Kasumi-1 (cell line): ENCODE data around the gene MARS1.
A peak's percentile ranks its signal among the peaks of the same experiment; 100 is the strongest.

ENCODE experiments used
- DNase-seq, 2 experiments: peaks; one replicate each; lab custom pipeline; 2025; lab: John Stamatoyannopoulos, UW

The MARS1 gene

DNA sequence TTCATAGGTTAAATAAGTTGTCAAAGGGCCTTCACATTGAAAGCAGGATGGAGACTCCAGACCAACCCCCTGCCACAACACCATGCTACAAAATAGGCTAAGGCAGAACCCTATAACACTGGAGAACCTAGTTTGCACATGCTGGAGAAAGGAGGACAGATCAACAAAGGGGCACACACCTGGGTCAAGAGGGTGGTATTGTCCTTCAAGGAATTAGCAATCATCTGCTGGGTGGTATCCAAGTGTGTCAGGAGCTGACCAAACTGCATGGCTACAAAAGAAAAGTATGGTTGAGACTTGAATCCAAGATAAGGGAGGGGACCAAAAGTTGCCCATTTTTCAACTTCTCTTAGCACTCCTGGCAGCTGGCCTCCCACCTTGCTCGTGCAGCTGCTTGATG, 44.0 kb downstream of the MARS1 start:
- DNase-seq: no peak

DNA sequence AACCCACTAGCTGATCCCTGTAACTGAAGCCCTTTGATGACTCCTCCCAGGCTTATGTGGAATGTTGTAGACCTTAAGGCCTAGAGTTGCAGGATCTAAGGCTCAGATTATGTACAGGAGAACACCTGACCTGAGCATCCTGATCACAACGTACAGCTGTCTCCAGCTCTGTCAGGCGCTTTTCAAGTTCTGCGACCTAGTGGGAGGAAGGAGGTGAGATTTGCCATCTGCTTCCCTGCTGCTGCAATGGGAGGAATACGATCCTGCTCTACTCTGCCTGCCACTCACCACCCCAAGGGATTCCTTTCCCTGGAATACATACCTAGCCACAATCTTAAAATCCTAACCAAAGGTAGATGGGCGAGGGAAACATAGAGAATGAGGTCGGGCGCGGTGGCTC, 45.2 kb downstream of the MARS1 start:
- no peak for DNase-seq

DNA sequence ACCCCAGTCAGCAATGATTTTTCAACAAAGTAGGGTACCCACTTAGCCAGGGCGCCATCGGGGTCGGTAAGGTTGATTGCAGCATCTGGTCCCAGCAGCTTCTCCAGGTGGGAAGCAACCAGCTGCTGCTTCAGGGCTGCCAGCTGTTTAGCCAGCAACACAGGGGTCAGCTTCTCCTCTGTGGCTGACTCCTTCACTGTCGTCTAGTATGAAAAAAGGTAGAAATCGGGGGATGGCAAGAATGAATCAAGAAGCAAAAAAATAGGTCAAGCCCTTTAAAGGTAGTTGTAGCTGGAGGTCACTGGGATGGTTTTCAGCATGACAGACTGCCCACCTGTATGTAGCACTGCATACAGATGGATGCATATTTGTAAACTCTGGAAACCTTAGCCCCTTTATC, 46.4 kb downstream of the MARS1 start:
- no peak for DNase-seq

DNA sequence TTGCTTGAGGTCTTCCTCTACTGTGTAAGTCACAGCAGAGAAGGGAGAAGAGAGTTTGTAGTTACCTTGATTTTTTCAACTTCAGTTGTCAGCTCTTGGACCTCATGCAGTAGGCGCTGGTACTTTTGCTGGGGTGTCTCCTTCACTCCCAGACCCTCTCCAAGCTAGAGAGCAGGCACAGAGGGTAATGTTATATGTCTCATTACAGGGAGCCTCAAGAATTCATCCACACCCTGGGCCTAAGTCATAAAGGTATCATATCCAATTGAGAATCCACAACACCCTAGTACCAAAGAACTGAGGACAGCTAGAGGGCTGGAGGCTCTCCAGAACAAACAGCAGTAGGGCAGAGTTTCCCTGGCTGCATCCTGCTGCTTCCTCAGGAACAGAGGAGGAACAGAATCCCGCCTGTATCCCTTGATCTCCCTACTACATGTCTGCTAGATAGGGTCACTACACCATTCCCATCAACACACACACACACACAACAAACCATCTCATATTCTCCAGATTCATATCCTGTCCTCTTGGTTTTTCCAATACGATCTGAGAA, 47.2 kb downstream of the MARS1 start:
- no peak for DNase-seq

DNA sequence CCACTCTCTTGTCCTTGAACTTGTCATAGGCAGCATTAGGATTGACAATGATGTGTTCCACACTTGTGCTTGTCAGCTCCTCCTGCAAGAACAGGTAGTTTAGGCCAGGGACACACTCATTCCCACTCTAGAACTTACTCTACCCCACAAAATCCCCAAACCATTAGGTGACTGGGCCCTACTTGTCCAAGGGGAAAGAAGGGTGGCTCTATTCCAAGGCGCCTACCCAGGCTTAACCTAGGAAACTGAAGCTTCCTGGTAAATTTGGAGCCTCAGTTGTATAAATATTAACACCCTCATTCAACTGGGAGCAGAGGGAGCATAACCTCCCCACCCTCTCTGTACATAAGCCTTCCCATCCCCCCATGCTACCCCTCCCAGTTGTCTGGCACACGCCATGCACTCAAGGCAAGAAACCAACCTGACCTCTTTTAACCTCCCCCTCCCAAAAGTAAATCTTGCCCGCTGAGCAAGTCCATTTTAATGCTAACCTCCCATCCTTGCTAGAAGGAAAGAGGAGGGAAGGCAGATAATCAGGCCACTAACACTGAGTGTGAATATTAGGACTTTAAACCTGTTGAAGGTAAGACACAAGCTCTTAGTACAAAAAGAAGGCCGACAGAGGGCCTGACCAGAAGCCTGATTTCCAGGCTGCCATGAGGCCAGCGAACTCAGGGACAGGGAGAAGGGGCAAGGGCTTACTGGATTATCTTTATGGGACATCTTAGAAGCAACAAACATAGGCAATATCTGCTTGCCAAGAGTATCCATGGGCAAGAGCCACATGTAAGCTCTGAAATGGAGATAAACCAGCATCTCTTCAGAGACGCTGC, 48.1 kb downstream of the MARS1 start:
- no peak for DNase-seq

DNA sequence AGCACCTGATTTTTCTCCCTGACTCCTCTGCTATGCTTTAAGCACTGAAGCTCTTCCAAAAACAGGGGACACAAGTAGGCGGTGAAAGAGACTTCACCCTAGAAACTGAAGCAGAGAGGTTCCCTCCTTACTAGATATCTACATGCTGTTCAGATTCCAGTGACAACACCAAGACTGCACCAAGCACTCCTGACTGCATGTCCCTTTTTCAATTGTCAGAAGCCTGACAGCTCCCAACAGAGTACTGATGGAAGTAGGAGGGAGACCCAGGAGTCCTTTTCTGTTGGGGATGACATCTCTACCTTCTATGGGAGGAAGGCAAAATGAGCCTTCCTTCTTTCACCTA, 48.7 kb downstream of the MARS1 start:
- no peak for DNase-seq

DNA sequence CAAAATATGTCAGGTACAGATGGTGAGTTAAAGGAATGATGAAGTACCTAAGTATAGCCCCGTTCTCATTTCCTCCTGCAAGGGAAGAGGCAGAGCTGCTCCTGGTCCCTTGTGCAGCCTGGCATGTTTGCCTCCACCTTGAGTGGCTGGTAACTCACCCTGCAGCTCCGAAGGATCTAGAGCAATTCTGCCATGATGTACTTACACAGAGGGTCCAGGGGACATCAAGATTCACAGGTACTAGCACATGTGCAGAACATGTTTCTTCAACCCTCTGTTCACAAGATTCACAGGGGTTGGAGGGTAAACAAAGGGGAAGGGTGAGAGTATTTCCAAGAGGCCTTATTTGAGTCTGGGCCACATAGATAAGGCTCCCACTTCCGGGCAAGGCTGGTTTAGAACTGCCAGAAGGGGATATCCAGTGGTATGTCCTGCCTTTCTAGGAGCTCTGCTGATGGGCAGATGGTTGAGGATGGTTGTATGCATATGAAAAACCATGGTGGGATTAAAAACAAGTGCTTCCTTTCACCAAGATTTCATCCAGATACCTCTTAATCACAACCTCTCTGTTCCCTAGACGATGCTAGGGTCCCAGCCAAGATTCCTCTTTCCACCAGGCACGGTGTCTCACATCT, 51.4 kb downstream of the MARS1 start:
- DNase-seq: no peak

DNA sequence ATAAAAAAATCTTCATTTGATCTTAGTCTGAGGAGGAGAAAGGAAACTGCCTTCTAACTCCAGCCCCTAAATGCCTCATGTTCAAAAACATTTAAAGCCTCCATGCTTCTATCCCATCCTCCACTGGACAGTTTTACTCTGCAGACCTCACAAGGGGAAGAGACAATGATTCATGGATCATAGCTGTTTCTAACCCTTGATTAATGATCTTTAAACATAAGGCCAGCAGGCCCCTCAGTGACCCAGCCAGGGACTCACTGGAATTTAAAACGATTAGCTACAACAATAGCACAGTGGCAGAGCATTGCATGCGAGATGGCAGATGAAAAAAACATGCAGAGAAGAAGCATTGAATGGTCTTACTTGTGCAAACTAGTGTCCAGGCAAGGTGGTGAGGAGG, 53.1 kb downstream of the MARS1 start:
- DNase-seq: no peak

DNA sequence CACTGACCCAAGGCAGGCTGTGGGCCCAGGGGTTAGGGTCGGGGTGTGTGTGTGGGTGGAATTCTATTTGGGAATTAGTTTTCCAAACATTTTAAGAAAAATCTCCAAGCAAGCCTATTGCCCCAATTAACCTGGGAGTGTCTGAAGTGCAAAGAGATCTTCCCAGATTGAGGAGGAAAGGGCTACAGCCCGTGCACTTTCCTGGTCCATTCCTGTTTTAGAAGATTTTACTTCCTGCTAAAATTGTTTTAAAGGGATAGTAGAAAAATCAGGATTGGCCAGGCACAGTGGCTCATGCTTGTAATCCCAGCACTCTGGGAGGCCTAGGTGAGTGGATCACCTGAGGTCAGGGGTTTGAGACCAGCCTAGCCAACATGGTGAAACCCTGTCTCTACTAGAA, 53.8 kb downstream of the MARS1 start:
- DNase-seq: no peak

DNA sequence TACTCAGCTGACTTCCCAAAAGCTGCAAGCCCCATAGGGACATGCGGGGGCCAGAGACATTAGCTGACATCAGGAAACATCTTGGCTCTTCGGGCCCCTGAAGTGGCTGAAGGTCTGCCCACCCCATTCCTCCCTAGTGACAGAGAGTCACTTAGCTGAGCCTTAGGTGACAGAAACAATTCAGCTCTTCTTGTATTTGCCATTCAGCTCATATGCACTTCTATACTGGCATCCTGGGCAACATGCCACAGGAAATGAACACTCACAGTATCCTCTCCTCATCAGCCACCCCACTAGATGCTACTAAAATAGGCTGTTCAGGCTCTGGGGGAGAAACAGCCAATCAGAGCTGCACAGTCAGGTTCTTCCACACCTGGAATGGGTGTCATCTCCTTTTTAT, 55.7 kb downstream of the MARS1 start:
- DNase-seq: no peak

DNA sequence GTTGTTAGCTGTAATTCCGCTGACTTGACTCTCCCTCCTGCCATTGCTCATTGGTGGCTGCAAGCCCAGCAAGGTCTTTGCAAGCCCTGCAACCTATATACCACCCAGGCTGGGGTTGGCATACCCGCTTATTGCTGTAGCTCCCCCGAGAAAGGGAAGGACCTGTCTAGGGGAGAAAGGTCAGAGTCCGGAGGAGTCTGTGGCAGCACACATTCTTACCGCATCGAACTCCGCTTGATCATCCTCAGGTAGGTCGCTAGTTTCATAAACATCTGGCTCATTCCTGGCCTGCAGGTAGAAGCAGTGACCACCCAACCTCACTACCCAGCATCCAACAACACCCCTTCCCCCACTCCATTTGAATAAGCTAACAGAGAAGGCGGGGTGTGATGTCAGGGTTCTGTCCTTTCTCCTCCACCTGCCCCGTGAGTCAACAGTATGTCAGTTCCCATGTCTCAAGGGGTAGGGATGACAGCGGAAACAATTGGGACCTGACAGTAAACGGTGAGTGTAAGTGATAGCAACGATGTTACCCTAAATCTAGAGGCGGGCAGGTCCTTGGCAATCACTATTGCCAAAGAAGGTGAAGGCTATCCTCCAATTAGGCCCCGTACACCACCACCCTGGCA, 58.1 kb downstream of the MARS1 start:
- DNase-seq: no peak

DNA sequence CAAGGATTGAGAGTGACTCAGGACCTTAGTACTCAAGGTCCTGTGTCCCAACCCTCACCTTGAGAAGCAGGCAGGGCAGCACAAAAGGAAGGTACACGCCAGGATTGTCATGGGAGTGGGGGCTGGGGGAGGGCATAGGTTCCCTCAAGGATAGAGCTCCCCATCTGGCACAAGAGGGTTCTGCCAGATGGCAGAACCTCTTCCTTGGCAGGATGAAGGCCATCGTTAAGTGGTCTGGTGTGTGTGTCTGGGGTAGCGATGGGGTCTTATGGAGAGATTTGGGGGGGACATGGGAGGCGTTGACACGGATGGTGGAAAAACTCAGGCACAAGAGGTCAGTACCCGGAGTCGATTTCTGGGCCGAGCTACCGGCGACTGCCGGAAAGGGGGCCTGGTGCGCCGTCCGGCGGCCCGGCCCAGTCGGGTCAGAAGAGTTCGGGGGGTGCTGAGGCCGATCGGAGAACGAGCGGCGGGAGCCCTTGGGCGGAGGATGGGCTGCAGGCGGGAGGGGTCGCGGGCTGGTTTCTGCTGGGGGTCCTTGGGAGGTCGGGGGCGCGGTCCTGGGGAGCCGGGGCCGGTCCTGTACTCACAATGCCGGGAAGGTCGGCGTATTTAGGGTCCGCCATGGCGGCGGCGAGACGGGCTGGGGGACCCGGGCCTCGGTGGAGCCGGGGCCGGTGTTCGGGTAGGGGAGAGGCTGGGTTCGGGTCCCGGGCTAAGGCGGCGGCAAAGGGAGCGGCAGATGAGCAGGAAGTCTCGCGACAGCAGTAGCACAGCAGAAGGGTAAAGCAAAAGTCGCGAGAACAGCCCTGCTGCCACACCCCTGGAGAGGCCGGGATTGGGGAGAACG, 58.8 kb downstream of the MARS1 start, which contains the start of gene DCTN2:
TSS of gene DCTN2 (minus strand) at position 755 of the 850 bp plus-strand sequence. CDS start at position 626, 129 bp downstream.
- peak; percentile 26 to 99 for DNase-seq

DNA sequence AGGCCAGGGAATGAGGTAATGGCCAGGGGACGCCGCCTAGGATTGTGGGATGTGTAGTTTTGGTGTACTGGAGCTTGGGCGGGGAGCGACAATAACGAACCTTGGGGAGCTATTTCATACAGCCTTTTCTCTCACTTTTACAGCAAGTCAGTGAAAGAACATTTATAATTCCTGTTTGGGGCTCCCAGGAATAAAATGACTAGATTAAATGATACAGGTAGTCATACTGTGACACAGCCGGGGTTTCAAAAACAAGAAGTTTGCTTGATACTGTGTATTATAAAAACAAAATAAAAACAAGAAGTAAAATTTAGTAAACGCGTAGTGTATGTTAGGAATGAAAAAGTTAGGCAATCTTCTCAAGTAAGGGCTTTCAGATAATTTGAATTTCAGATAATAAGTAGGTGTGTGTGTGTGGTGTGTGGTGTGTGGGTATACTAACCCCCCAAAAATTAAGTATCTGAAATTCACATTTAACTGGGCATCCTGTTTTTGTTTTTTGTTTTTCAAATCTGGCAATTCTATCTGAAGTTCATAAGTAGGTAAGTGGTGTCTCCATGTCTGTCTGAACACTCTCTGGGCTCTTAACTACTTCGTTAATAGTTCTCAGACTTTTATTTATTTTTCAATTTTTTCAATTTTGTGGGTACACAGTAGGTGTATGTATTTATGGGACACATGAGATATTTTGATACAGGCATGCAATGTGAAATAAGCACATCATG, 59.6 kb downstream of the MARS1 start:
- DNase-seq: peak in 1 of 2 experiments; percentile 99

DNA sequence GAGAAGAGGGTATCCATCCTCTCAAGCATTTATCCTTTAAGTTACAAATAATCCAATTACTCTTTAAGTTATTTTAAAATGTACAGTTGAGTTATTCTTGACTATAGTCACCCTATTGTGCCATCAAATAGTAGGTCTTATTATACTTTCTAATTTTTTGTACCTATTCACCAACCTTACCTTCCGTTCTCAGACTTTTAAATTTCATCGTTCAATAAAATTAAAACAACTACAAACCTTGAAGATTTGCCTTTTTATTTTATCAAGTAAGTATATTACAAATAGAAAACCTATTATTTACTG, 60.1 kb downstream of the MARS1 start:
- no peak for DNase-seq

DNA sequence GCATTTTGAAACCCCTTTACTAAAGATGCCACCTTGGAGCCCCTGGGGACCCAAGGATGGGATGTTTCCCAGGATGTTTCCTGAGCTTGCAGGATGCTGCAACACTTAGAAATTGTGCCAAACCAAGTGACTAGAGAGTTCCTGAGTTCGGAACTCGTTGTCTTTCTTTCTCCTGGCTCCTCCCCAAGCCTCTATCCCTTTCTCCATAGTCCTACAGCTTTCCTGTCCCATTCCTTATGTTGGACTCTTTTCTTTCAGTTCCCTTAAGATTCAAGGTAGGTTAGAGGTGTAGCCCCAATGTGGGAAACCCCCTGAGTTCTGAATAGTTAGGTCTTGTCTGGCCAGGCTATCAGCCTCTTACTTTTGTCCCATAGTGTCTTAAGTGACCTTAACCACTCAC, 60.6 kb downstream of the MARS1 start:
- no peak for DNase-seq

DNA sequence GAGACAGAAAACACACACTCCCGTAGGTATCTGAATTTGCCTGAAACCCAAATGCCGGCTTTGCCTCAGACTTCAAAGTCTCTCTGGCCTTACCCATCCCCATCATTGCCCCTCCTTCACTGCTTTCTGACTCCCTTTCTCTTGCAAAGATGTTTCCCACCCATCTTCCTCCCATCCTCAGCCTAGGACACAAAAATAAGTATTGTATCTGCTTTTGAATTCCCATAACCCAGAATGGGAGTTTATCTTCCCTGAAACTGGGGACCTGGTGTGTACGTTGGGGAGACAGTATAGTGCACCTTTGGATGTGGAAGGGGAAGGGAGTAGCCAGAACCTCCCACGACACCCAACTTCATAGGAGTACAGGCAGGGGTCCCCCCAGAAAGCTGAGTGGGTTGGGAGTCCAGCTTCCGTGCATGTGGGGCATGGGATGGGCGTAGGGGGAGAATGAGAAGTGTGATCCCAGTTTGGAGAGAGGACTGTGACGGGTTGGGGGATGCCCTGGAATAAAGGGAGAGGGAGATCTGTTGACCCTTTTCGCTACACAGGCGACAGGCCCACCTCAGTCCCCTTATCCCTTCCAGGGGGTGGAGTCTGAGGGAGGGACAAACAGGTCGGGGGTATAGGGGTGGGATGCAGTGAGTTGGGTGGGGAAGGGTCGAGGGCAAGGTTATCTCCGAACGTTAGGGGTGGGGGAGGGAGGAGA, 61.5 kb downstream of the MARS1 start:
- DNase-seq: no peak

DNA sequence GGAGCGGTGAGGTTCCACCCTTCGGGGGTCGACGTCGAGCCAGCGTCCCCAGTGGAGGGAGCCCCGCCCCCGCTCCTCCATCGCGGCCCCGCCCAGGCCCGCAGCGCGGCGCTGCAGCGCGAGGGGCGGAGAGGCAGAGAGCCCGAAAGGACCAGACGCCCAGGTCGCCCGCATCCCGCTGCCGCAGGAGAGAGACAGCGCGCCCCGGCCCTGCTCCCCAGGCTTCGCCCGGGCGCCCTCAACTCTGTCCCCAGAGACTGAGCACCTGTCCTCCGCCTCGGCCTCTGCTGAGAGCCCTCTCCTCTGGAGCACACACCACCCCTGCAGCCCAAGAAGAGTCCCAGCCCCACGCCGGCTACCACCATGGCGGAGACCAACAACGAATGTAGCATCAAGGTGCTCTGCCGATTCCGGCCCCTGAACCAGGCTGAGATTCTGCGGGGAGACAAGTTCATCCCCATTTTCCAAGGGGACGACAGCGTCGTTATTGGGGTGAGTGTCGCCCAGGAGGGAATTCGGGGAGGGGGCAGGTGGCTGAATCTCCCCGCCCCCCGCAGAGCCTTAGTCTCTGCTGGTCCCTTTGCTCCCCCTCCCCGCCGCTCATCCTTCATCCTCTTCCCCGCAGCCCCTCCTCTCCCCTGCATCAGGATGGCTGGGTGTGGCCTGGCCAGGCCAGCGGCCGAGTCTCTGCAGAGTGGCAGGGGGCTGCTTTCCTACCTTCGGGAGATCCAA, 62.2 kb downstream of the MARS1 start, which contains the start of gene KIF5A:
TSS of gene KIF5A (plus strand) at position 136 of the 732 bp plus-strand sequence. CDS start at position 364, 228 bp downstream.
- DNase-seq: no peak

DNA sequence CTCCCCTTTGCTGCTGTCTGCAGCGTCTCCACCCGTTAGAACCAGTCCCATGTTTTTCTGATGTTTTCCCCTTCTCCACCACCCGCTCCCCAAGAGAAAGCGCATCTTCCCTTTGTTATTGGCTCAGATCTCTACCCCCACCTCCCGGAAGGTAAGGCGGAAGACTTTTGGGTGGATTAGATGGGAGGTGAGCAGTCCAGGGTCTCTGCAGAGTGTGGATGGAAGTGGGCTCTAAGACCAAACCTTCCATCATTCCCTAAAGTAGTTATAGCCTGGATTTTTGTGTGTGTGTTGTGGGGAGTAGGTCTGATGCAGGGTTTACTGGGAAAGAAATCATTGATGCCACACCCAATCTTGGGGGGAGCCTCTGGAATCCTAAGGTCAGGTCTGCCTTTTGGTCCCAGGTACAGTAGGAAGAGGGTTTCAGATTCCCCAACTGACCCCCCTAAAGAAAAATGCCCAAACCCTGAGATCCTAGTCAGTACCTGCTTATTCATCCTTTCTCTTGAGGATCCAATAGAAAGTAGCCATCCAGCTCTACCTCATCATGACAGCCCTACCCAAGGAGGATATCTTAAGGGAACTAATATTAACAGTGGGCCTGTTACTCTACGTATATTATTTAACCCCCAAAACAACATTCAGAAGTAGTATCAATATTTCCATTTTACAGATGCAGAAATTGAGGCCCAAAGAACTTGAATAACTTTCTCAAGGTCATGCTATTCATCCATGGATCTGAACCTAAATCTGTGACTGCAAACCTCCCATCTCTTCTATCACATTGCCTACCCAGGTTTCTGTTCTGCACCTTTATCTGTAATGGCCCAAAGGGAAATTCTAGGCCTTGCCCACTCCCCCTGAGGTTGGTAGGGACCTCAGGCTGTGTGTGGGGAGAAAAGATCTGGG, 63.0 kb downstream of the MARS1 start:
- DNase-seq: no peak
